GM18508 (cell line): ENCODE data around the gene PHACTR3.

ENCODE experiments used
- ATAC-seq: cut with Tn5 transposase; IDR thresholded peaks from one replicate; pipeline ENCODE4 v1.9.1; 2021; ENCODE audit warnings: moderate number of reproducible peaks; ENCODE audit not compliant: insufficient read depth, unreplicated experiment

PHACTR3 gene

DNA sequence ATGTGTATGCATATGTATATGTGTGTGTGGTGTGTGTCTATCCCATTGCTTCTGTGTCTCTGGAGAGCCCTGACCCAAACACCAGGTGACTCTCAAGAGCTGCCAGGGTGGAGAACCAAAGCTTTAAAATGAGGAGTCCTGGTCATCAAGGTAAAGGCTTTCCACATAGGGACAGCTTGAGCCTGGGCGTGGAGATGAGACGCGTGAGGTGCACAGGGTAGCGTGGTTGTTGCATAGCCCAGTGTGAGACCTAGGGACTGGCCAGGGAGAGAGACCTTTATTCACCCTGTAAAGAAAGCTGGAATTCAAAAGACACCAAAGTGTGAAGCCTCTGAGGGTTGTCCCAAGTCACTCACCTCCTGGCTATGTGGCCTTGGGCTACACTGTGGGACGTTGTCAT is 180.0 kb downstream of the PHACTR3 start:
- ATAC-seq, result no peak

GRCh38 chr20:59784791-59785668 is 180.7 kb downstream of the PHACTR3 start:
- no peak for ATAC-seq

GRCh38 chr20:59785669-59785959 is 181.3 kb downstream of the PHACTR3 start:
- no peak for ATAC-seq

DNA sequence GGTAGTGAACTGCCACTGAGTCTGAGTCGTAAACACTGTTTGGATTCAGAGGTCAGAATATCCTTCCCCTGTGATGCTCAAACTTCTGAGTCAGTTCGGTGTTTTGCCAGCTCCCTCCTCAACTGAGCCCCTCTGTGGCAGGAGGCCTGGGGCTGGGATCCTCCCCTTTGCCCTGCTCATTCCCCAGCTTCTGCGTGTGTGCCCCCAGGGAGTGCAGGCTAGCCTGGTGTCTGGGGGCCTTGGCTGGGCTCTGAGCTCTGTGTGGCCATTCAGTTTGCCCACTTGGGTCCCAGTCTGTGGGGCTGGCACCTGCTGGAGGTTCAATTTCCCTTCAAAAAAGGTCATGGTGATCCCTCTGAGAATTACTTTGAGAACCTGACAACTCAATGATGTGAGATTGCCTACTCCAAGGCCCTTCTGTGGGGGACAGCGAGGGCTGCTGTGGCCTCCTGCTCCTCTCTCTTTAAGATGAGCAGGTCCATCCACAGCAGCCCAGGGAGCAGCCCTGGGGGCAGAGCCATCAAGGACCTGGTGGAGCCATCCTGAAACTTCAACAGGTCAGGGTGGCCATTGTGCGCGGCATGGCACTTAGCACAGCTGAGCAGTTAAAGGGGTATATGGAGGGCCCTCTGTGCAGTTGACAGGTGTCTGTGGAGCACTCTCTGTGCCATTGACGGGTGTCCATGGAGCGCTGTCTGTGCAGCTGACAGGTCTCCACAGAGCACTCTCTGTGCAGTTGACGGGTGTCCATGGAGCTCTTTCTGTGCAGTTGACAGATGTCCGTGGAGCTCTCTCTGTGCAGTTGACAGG is 181.9 kb downstream of the PHACTR3 start:
- ATAC-seq, result no peak

- no peak for ATAC-seq
Measured at GRCh38 chr20:59786801-59787537, 182.6 kb downstream of the PHACTR3 start.

DNA sequence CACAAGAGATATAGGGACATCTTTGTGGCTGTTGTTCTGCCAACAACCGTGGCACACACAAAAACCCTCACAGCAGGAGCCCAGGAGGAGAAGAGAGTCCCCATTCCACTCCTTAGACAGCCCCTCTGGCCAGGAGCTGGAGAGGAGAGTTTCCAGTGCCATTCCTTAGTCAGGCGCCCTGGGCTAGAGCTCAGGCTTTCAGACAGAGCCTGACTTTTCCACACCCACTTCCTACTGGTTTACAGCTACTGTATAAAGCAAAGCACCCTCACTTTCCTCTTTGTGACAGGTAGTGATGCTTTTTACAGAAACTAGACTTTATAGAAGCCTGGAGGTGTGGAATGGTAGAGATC is 183.2 kb downstream of the PHACTR3 start:
- ATAC-seq, result no peak

DNA sequence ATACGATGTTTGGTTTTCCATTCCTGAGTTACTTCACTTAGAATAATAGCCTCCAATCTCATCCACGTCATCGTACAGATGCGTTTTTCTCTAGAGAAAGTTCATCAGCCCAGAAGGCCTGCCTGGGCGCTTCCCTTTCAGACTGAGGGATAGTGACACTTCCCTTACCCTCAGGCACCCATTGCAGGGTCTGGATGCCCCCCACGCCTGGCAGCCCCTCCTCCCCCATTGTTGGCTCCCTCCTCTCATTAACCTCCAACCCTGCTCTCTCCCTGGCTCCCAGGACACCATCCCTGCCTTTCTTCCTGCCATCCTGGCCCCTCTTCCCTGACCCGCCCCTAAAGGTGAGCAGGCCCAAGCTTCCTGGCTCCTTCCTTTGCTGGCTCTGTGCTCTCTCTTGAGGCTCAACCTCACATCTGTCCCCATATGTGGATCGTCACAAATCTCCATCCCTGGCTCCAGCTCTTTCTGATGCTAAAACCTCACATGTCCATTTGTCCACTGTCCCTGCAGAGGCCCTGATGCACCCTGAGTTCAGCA is 183.9 kb downstream of the PHACTR3 start:
- no peak for ATAC-seq

- no peak for ATAC-seq
Measured at GRCh38 chr20:59788811-59789397, 184.6 kb downstream of the PHACTR3 start.

- no peak for ATAC-seq
Measured at GRCh38 chr20:59789686-59790085, 185.3 kb downstream of the PHACTR3 start.

DNA sequence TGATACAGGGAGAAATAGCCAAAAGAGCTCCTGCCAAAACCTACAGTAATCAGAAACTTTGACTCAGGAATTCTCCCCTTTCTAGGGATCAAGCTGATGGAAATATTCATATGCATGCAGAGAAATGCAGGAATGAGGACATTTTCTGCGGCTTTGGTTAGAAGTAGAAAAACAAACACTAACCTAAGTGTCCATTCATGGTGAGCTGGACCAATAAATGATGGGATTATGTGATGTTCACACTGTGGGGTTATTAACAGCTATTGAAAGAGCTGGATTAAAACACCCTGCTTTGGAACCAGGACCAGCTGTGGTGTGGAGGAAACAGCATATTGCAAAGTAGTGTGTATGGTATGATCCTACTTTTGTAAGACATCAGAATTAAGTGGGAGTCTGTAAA is 186.0 kb downstream of the PHACTR3 start:
- ATAC-seq, result no peak

- no peak for ATAC-seq
Measured at GRCh38 chr20:59792300-59792699, 188.0 kb downstream of the PHACTR3 start.

DNA sequence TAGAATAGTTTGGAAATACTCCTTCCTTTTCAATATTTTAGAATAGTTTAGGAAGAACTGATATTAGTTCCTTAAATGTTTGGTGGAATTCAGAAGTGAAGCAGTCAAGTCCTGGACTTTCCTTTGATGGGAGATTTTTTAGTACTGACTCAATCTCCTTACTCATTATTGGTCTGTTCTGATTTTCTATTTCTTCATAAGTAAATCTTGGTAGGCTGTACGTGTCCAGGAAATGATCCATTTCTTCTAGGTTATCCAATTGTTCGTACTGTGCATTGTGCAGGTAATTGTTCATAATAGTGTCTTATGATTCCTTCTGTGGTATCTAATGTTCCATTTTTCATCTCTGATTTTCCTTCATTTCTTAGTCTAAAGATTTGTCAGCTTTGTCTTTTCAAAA is 190.2 kb downstream of the PHACTR3 start:
- no peak for ATAC-seq

- no peak for ATAC-seq
Measured at GRCh38 chr20:59800309-59800708, 196.0 kb downstream of the PHACTR3 start.

DNA sequence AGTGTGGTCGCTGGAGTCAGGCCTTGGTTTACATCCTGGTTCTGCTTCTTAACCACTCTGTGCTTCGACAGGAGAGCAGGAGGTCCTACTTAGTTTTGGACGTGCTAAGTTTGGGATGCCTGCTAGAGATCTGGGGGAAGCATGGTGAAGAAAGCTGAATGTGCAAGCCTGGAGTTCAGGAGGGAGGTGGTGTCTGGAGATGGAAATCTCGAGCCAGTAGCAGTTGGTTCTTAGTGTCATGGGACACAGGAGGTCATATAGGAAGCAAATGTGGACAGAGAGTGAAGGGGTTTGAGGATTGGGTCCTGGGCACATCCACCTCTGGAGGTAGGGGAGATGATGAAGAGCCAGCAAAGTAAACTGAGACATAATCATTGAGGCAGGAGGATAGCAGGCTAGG is 197.7 kb downstream of the PHACTR3 start:
- no peak for ATAC-seq

DNA sequence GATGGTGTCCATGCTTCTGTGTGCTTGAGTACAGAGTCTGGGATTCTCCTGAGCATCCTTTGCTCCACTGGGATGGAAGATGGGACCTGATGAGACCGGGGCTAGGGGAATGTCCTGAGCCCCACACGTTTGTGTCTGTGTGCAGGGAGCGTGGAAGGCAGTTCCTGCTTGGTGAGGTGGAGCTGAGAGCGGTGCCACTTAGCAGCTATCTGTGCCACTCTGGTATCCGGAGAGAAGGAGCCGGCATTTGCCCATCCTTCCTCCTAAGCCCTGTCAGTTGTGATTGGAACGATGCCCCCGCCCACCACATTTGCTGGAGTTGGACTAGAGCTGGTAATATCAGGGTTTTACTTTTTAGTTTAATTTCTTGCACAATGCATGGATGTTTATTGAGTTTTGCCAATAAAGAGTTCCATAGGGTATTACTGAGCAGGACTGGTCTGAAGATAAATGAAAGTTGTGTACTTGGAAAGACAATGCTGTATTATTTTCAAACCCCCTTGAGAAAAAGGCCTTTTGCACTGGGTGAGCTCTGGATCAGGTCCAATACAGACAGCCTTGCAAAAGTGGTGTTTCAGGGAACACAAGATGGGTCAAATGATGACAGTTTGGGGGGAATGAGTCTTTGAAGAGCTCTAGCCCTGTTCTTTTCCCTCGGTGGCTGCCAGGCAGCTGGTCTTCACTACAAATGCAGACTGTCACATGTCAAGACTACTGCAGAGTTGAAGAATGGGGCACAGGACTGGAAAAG is 198.3 kb downstream of the PHACTR3 start:
- ATAC-seq, result no peak

GRCh38 chr20:59804347-59804746 is 200.0 kb downstream of the PHACTR3 start:
- no peak for ATAC-seq

DNA sequence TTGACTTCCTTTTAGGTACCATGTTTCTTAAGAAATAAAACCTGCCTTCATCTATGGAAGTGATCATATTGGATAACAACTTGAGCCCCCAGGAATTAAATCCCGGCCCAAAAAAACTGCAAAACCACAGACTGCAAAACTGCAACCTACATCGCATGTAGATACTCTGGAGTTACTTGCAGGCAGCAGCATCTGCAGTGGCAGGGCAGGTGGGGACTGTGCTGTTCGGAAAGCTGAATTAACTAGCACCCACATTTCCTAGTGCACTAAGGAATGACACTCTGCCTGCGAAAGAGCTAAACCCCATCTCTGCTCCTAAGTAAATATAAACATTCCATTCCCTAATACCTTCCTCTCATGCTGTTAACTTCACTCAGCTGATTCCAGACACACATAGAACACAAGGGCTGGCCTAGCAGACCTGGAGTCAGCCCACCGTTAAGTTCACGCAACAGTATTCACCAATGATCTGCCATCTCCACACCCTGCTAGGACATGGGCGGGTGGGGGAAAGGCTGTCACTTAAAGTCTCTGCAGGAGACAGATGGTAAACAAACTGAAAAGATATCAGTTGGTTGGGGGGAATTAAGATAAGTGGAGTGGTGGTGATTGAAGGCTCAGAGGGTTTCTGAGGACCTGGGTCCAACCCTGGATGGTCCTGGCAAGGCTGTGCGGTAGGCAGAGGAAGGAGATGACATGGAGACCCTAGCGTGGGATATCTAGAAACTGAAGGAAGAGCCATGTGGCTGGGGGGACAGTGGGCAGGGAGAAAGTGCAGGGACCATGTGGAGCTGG is 200.7 kb downstream of the PHACTR3 start:
- no peak for ATAC-seq

DNA sequence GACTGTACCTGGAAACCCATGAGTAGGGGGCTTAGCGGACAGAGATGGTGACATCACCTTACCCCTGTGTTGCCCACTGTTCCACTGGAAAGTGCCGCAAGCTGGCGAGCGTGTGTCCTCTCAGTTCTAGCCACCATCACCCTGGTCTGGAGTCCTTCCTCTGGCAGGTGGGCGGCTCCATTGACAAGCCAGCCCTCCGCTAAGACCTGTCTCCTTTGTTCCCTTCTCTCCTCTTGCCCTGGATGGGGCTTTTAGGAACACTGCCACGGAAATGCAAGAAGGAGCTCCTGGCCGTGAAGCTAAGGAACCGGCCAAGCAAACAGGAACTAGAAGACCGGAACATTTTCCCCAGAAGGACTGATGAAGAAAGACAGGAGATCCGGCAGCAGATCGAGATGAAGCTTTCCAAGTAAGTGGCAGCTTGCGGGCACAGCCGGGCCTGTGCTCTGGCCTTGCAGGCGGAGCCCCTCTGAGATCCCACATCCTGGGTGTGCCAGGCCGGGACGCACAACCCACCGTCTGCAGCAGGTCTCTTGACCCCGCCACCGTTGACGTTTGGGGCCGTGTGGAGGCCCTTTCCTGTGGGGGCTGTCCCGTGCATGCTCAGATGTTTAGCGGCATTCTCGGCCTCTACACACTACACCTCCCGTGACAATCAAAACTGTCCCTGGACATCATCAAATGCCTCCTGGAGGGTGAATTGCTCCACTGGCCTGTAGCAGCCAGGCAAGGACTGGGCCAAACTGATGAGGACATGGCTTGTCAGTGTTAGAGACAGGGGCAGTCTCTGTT is 201.6 kb downstream of the PHACTR3 start:
- no peak for ATAC-seq
